ENCODE results near the gene PSMD3.

PSMD3 gene

DNA sequence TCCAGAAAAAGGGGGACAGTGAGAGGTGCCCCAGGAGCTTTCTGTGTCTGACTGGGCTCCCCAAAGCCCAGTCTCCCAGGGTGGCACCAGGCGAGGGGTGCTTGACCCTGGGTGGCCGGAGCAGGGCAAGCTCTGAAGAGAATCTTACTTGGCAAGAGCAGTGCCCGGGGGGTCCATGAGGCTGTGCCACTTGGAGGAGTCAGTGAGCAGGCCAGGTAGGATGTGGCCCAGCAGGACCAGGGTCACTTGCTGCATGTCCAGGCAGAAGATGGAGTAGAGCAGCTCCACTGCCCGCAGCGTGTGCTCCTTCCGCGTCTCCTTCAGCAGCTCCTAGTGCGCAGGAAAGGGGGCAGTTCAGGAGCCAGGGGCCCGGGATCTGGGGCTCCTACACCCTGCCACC is 41.9 kb downstream of the PSMD3 start:
- no peak for DNase-seq (ENCODE audit: low read depth)

DNA sequence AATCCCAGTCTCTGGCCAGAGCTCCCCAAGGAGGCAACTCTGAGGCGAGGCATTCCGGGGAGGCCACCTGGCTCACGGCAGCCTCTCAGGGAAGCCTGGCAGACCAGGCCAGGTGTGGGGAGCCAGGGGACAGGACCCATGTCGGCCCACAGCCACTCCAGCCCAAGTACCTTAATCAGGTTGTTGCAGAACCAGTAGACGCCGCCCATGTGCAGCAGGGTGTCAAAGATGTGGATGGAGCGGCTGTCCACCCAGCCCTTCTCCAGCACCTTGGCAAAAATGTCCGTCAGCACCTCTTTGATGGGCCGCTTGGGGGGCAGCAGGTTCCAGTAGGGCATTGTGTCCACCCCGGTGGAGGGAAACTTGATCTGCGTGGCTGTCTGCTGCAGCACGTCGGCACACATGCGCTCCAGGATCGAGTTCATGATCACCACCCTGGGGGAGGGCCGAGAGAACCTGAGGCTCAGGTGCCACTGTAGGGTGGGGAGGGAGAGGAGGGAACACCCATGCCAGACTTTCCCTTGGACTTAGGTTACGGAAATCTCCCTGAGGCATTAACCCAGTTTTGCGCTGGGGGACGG is 42.4 kb downstream of the PSMD3 start:
- no peak for DNase-seq (ENCODE audit: low read depth)

- no peak for DNase-seq (ENCODE audit: low read depth)
Observed at GRCh38 chr17:40023590-40024292, 43.1 kb downstream of the PSMD3 start.

DNA sequence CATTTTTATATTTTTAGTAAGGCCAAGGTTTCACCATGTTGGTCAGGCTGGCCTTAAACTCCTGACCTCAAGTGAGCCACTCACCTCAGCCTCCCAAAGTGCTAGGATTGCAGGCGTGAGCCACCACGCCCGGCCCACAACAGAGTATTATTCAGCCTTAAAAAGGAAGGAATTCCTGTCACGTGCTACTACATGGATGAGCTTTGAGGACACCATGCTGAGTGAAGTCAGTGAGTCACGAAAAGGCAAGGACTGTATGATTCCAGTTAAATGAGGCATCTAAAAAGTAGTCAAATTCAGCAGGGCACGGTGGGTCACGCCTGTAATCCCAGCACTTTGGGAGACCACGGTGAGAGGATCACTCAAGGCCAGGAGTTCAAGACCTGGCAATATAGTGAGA is 44.3 kb downstream of the PSMD3 start:
- no peak for DNase-seq (ENCODE audit: low read depth)

- no peak for DNase-seq (ENCODE audit: low read depth)
Observed at GRCh38 chr17:40025559-40025958, 45.0 kb downstream of the PSMD3 start.

GRCh38 chr17:40025991-40026815 is 45.6 kb downstream of the PSMD3 start:
- DNase-seq (ENCODE audit: low read depth), result no peak

DNA sequence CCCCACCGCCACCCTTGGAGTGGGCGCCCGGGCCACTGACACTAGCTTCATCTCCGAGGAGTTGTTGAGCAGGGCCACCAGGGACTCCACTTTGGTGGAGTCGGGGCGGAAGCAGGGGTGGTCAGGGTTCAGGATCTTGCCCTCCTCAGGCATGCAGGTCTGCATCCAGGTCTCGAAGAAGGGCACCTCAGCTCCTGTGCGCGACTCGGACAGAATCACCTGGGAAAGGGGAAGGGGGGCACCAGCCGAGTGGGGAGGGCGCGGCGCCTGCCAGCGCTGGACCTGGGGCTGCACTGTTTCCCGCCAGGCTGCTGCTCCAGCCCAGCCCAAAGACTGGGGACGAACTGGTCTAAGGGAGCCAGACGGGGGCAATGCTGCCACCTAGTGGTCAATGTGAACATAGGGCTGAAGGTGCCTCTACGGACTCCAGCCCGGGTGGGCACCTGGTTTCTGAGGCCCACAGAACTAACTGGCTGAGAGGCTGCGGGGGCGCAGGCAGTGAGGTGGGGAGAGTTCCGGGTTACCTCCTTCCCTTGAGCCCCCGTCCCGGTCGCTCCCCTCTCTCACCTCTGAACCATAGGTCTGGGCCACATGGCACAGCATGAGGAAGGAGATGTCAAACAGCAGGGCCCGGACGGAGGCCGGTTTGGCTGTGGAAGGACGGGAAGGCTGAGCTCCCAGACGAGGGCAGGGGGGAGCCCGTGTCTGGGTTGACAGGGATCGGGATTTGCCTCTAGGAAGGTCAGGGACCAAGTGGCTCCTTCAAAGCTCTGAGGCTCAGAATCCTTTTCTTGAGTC is 46.4 kb downstream of the PSMD3 start:
- peak; percentile 63 for DNase-seq (ENCODE audit: low read depth)

DNA sequence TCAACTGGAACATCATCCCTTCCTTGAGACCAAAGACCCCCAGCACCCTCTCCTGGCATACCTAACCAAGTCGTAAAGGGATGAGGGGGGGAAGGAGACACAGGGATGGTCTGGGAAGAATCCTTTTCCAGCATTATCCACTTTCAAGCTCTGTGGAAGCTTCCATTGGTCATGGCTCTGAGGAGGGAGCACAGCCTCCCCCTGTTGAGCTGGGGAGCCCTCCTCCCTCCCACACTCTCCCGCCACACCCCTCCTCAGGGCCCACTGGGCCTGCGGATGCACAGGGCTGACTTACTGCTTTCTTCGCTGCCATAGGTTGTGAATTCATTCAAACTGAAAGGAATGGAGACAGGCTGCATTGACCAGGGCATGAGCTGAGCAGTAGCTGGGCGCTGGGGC is 47.0 kb downstream of the PSMD3 start:
- no peak for DNase-seq (ENCODE audit: low read depth)

- no peak for DNase-seq (ENCODE audit: low read depth)
Observed at GRCh38 chr17:40028595-40028994, 48.0 kb downstream of the PSMD3 start.

GRCh38 chr17:40031706-40032105 is 51.1 kb downstream of the PSMD3 start:
- DNase-seq (ENCODE audit: low read depth), result no peak

GRCh38 chr17:40032322-40033320 is 52.0 kb downstream of the PSMD3 start:
- DNase-seq (ENCODE audit: low read depth), result no peak

GRCh38 chr17:40033339-40033738 is 52.7 kb downstream of the PSMD3 start:
- no peak for DNase-seq (ENCODE audit: low read depth)

- no peak for DNase-seq (ENCODE audit: low read depth)
Observed at GRCh38 chr17:40034426-40035161, 54.0 kb downstream of the PSMD3 start.

DNA sequence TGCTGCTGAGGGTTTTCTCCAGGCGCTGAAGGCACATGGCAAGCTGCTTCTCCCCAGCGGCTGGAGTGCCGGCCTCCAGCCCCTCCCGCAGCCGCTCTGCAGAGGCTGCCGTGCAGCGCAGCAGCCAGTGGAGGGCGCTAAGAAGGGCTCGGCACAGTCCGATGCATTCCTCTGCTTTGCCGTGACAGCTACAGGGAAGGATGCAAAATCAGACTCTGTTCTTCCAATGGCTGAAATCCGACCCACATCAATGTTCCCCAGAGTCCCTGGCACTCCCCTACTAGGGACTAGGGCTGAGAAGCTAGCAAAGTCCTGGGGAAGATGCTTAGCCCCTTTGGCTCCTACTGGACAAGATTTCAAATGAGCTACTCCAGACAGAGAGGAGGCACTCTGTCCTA is 54.6 kb downstream of the PSMD3 start:
- DNase-seq (ENCODE audit: low read depth), result no peak

- no peak for DNase-seq (ENCODE audit: low read depth)
Observed at GRCh38 chr17:40038882-40039513, 58.4 kb downstream of the PSMD3 start.

GRCh38 chr17:40041196-40041595 is 60.6 kb downstream of the PSMD3 start:
- DNase-seq (ENCODE audit: low read depth), result no peak
